Testis (tissue), 3 donors: Measurements from ENCODE around the gene TIMM10. TPM values are rescaled to one million over a fixed set of nuclear protein-coding genes. Genes with fewer than 3 reads are reported as not detected.

ENCODE experiments used
- DNase-seq: peaks from one replicate; pipeline ENCODE4 v3.0.0-alpha.2; 2019
- H3K27ac ChIP-seq, 2 donors: fragments of 200-600 bp; sonication (generic); one replicate each; pipeline ENCODE4 v1.5.1; 2019
- H3K27me3 ChIP-seq: fragments of 200-600 bp; sonication (generic); one replicate; pipeline ENCODE4 v1.5.1; 2019
- H3K36me3 ChIP-seq: fragments of 200-600 bp; sonication (generic); one replicate; pipeline ENCODE4 v1.5.1; 2017; ENCODE audit warnings: low read depth; ENCODE audit errors: missing control alignments
- H3K4me1 ChIP-seq: fragments of 200-600 bp; sonication (generic); one replicate; pipeline ENCODE4 v1.5.1; 2019
- H3K4me3 ChIP-seq, 2 donors: fragments of 200-600 bp; sonication (generic); one replicate each; pipeline ENCODE4 v1.5.1; 2017 to 2019
- H3K9me3 ChIP-seq: fragments of 200-600 bp; sonication (generic); one replicate; pipeline ENCODE4 v1.5.1; 2017
- POLR2A ChIP-seq: fragments of 450-650 bp; IDR thresholded peaks from one replicate; pipeline ENCODE4 v1.6.1; 2017; ENCODE audit warnings: antibody characterized with exemption, mild to moderate bottlenecking, moderate library complexity
- WGBS, 2 donors: methylation state at CpG; one replicate each; pipeline ENCODE4 v1.1.5; 2018; 5-methylcytosine and 5-hydroxymethylcytosine counted together
- intact Hi-C: fragments of 100-400 bp; cut with DNase I; formaldehyde crosslinking; loops from one replicate; pipeline ENCODE4 v1.15.1; 2023; ENCODE audit warnings: low total_unique reads
- polyA plus RNA-seq: library from polyadenylated mRNA; stranded (reverse); fragments of 350-450 nt; fragmentation: Illumina TruSeq; extraction: RNeasy Lipid Tissue Mini Kit (QIAGEN cat#74804); gene quantifications from one replicate; pipeline ENCODE4 v1.2.3, GENCODE V29; 2014; ENCODE audit warnings: low read depth, low replicate concordance; ENCODE audit not compliant: insufficient read depth
- total RNA-seq, 2 donors: library from RNA; depleted of rRNA; stranded (reverse); fragments of >200 nt; gene quantifications; one replicate each; pipeline ENCODE4 v1.2.3, GENCODE V29; 2016
- TF ChIP-seq, protein P1 (sequence below), 3 experiments: fragments of 450-650 bp in 2 of 3; fragments of 200-600 bp in 1 of 3; sonication (generic) in 1 of 3; IDR thresholded peaks; one replicate each; pipeline ENCODE4 v1.5.1; 2016 to 2019; ENCODE audit warnings: antibody characterized with exemption in 3 of 3, mild to moderate bottlenecking in 2 of 3, moderate library complexity in 1 of 3

Gene TIMM10
- total and polyA plus RNA-seq, 3 donors from 2014 or later = 27.7 to 56.9 (median 49.1) TPM

DNA sequence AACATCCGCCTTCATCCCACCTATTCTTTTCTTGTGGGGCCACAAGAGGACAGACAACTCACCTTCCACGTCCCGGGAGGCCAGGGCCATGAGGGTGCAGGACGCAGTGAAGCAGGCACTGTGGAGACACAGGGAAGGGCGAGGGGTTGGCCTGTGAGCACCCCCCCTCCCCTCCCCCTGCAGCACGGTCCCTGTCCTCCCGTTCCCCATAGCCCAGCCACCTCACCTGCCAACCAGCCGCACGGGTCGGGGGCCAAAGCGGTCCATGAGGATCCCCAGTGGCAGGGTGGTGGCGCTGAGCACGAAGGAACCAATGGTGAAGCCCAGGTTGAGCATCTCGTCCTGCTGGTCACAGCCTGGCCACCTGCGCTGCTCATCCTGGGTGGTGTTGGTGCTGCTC is 29.6 kb downstream of the TIMM10 start:
- TF ChIP-seq, protein P1, sequence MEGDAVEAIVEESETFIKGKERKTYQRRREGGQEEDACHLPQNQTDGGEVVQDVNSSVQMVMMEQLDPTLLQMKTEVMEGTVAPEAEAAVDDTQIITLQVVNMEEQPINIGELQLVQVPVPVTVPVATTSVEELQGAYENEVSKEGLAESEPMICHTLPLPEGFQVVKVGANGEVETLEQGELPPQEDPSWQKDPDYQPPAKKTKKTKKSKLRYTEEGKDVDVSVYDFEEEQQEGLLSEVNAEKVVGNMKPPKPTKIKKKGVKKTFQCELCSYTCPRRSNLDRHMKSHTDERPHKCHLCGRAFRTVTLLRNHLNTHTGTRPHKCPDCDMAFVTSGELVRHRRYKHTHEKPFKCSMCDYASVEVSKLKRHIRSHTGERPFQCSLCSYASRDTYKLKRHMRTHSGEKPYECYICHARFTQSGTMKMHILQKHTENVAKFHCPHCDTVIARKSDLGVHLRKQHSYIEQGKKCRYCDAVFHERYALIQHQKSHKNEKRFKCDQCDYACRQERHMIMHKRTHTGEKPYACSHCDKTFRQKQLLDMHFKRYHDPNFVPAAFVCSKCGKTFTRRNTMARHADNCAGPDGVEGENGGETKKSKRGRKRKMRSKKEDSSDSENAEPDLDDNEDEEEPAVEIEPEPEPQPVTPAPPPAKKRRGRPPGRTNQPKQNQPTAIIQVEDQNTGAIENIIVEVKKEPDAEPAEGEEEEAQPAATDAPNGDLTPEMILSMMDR (IDR thresholded peaks at IDR 0.05) = no peak
- no peak for TF ChIP-seq POLR2A
- WGBS, 2 donors = 95% methylated on average over 14 to 15 of the region's 15 CpGs
- H3K27me3 ChIP-seq = no peaks in the 10 kb centered on the region
- peaks cover 19% of the 10 kb centered on the region for H3K4me1 ChIP-seq
- intact Hi-C loops = no loop called here
- H3K36me3 ChIP-seq = no peaks in the 10 kb centered on the region
- no peaks in the 10 kb centered on the region for H3K9me3 ChIP-seq
- no peak for DNase-seq
- H3K4me3 ChIP-seq = no peak overlapping the region
- peak overlapping the region; percentile 23 to 76 for H3K27ac ChIP-seq

- TF ChIP-seq, protein P1 (IDR thresholded peaks at IDR 0.05) = no peak
- no peak for TF ChIP-seq POLR2A
- H3K9me3 ChIP-seq = no peaks in the 10 kb centered on the region
- intact Hi-C loops = no loop called here
- H3K4me3 ChIP-seq = no peak overlapping the region
- DNase-seq = no peak
- peak overlapping the region in 1 of 2 donors; percentile 76 for H3K27ac ChIP-seq
- peaks cover 19% of the 10 kb centered on the region for H3K4me1 ChIP-seq
- no peaks in the 10 kb centered on the region for H3K36me3 ChIP-seq
- no peaks in the 10 kb centered on the region for H3K27me3 ChIP-seq
- 81 to 88% methylated on average over 8 of the region's 8 CpGs for WGBS, 2 donors
Measured at GRCh38 chr11:57500515-57500914, 30.0 kb downstream of the TIMM10 start.

- no peak for DNase-seq
- TF ChIP-seq, protein P1 (IDR thresholded peaks at IDR 0.05) = no peak
- no peak for TF ChIP-seq POLR2A
- Histone ChIP-seq H3K9me3 (no peaks in the 10 kb centered on the region), H3K27ac (peak overlapping the region; percentile 56 to 76), H3K4me3 (peak overlapping the region; percentile 1 to 27), H3K36me3 (no peaks in the 10 kb centered on the region), H3K27me3 (no peaks in the 10 kb centered on the region), H3K4me1 (peaks cover 19% of the 10 kb centered on the region)
- intact Hi-C loops = no loop called here
- WGBS, 2 donors = 21 to 23% methylated on average over 12 of the region's 12 CpGs
Measured at GRCh38 chr11:57499983-57500461, 30.5 kb downstream of the TIMM10 start.

GRCh38 chr11:57499413-57499982 is 31.1 kb downstream of the TIMM10 start:
- Histone ChIP-seq H3K27me3 (no peaks in the 10 kb centered on the region), H3K4me1 (peaks cover 19% of the 10 kb centered on the region), H3K9me3 (no peaks in the 10 kb centered on the region), H3K36me3 (no peaks in the 10 kb centered on the region), H3K27ac (peak overlapping the region; percentile 56 to 76), H3K4me3 (peak overlapping the region; percentile 1 to 27)
- TF ChIP-seq, protein P1 (IDR thresholded peaks at IDR 0.05) = peak in 1 of 3 experiments; percentile 30
- no peak for TF ChIP-seq POLR2A
- DNase-seq = peak; percentile 98
- intact Hi-C loops = no loop called here
- 3 to 7% methylated on average over 11 to 33 of the region's 35 CpGs for WGBS, 2 donors

- DNase-seq = no peak
- H3K36me3 ChIP-seq = no peaks in the 10 kb centered on the region
- peaks cover 19% of the 10 kb centered on the region for H3K4me1 ChIP-seq
- WGBS, 2 donors = 81 to 90% methylated on average over 6 of the region's 6 CpGs
- H3K4me3 ChIP-seq = no peak overlapping the region
- no peaks in the 10 kb centered on the region for H3K9me3 ChIP-seq
- no peak overlapping the region for H3K27ac ChIP-seq
- no peak for TF ChIP-seq POLR2A
- TF ChIP-seq, protein P1 (IDR thresholded peaks at IDR 0.05) = no peak
- H3K27me3 ChIP-seq = no peaks in the 10 kb centered on the region
- intact Hi-C loops = no loop called here
Measured at GRCh38 chr11:57498540-57498939, 32.0 kb downstream of the TIMM10 start.
